MCF 10A (cell line): ENCODE data around the gene COG5. TPM values are rescaled to one million over a fixed set of nuclear protein-coding genes. Genes with fewer than 3 reads are reported as not detected.

ENCODE experiments used
- BruUV-seq: library from RNA; stranded (reverse); fragments of 400-500 nt; replicated peaks from 2 replicates; lab custom pipeline; 2021; lab: Mats Ljungman, UMichigan
- CTCF ChIA-PET: fragments of 300-600 bp; sonication (Branson Sonifier 250); formaldehyde crosslinking; extraction: SDS; loops from one replicate; lab custom pipeline; 2021; ENCODE audit warnings: antibody characterized with exemption, inconsistent platforms; lab: Yijun Ruan, JAX
- POLR2A ChIA-PET: fragments of 300-600, 350-650 bp; sonication (Branson Sonifier 250); formaldehyde crosslinking; extraction: SDS; loops from one replicate; lab custom pipeline; 2020; ENCODE audit warnings: antibody characterized with exemption, inconsistent platforms; lab: Yijun Ruan, JAX
- DNase-seq: peaks from one replicate; pipeline ENCODE4 v3.0.0-alpha.2; 2018; ENCODE audit not compliant: unreplicated experiment
- H3K27ac Mint-ChIP-seq: one replicate; pipeline ENCODE4 v1.8.0; 2022; ENCODE audit warnings: mild to moderate bottlenecking, low read depth, mixed read lengths; ENCODE audit not compliant: unreplicated experiment
- H3K27me3 Mint-ChIP-seq: one replicate; pipeline ENCODE4 v1.8.0; 2022; ENCODE audit warnings: mixed read lengths; ENCODE audit not compliant: insufficient read depth, unreplicated experiment
- H3K36me3 Mint-ChIP-seq: one replicate; pipeline ENCODE4 v1.8.0; 2022; ENCODE audit warnings: mild to moderate bottlenecking, moderate library complexity, mixed read lengths; ENCODE audit not compliant: insufficient read depth, unreplicated experiment
- H3K4me1 Mint-ChIP-seq: one replicate; pipeline ENCODE4 v1.8.0; 2022; ENCODE audit warnings: mixed read lengths; ENCODE audit not compliant: insufficient read depth, unreplicated experiment
- H3K4me3 Mint-ChIP-seq: one replicate; pipeline ENCODE4 v1.8.0; 2022; ENCODE audit warnings: mild to moderate bottlenecking, moderate library complexity, mixed read lengths; ENCODE audit not compliant: unreplicated experiment
- H3K9me3 Mint-ChIP-seq: one replicate; pipeline ENCODE4 v1.8.0; 2022; ENCODE audit warnings: mixed read lengths; ENCODE audit not compliant: unreplicated experiment
- intact Hi-C: fragments of 100-400 bp; cut with micrococcal nuclease; formaldehyde crosslinking; loops from 2 replicates; pipeline ENCODE4 v1.14.1; 2022
- total RNA-seq: library from RNA; stranded (reverse); gene quantifications from 2 replicates; pipeline ENCODE4 v1.2.3, GENCODE V29; 2022
- TF ChIP-seq, protein P1 (sequence below): fragments of 200-600 bp; IDR thresholded peaks from one replicate; pipeline ENCODE4 v1.8.0; 2022; ENCODE audit warnings: antibody characterized with exemption, mild to moderate bottlenecking; ENCODE audit not compliant: unreplicated experiment

The COG5 gene
- total RNA-seq, 1 experiment from 2014 or later, result 40.3 TPM

DNA sequence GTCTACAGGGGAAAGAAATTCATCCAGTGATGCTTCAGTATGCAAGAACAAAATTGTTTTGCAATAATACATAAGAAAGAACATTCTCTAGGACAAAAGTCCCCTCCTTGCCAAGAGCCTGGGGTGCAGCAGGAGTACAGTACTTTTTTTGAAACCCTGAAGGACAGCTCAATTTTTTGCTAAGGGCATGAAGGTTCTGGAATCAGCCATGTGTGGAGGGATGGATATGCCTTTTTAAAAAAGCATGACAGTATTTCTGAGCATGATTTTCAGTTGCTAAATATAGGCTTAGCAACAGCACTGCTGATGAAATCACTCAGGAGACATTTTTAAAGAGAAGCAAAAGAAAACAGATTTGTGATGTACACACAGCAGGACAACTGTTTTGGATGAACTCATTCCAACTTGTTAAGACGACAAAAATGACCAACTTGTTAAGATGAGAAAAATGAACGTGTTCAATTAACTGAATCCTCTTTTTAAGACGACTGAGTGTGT lies 355.6 kb downstream of the COG5 start:
- TF ChIP-seq, protein P1, sequence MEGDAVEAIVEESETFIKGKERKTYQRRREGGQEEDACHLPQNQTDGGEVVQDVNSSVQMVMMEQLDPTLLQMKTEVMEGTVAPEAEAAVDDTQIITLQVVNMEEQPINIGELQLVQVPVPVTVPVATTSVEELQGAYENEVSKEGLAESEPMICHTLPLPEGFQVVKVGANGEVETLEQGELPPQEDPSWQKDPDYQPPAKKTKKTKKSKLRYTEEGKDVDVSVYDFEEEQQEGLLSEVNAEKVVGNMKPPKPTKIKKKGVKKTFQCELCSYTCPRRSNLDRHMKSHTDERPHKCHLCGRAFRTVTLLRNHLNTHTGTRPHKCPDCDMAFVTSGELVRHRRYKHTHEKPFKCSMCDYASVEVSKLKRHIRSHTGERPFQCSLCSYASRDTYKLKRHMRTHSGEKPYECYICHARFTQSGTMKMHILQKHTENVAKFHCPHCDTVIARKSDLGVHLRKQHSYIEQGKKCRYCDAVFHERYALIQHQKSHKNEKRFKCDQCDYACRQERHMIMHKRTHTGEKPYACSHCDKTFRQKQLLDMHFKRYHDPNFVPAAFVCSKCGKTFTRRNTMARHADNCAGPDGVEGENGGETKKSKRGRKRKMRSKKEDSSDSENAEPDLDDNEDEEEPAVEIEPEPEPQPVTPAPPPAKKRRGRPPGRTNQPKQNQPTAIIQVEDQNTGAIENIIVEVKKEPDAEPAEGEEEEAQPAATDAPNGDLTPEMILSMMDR, result no peak
- CTCF ChIA-PET, result interaction anchor here (0.6 to 1.2 kb wide), 4 partner anchors 14 to 537 kb away, joined by 3 to 4 read pairs (median 3); no protein-coding TSS in a partner anchor
- peaks cover 54% of the 10 kb centered on the region for H3K36me3 Mint-ChIP-seq
- H3K9me3 Mint-ChIP-seq, result no peaks in the 10 kb centered on the region
- no peaks in the 10 kb centered on the region for H3K4me1 Mint-ChIP-seq
- no peak overlapping the region for H3K27ac Mint-ChIP-seq
- no peaks in the 10 kb centered on the region for H3K27me3 Mint-ChIP-seq
- POLR2A ChIA-PET, result no interaction called here
- no peak overlapping the region for H3K4me3 Mint-ChIP-seq
- no peak for DNase-seq
- BruUV-seq, result no TSS peak
- intact Hi-C loops, result loop anchor here (10.0 kb wide), 1 partner anchor 257 kb away; no protein-coding TSS in a partner anchor

DNA sequence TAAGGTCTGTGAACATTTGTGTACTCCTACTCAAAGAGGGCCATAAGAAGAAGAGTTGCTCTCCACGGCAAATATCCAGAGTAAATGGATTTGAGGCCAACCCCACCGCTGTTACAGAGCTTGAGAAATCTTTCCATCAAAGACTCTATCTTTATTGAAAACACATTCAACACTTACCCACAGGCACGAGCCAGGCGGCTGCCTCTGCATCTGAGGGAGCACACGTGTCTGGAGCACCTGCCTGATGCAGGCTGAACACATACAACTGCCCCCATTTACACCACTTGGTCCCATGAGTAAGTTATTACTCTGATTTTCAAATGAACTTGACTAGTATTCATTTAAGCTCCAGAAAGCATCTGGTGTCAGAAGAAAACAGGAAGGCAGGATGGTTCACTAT lies 356.3 kb downstream of the COG5 start:
- BruUV-seq, result no TSS peak
- ChIA-PET POLR2A (interaction anchor here (0.6 to 2.0 kb wide), 2 partner anchors 38 to 299 kb away, joined by 3 to 6 read pairs; no protein-coding TSS in a partner anchor), CTCF (interaction anchor here (0.6 to 0.8 kb wide), 2 partner anchors 108 to 520 kb away, joined by 3 to 4 read pairs; no protein-coding TSS in a partner anchor)
- DNase-seq, result no peak
- Mint-ChIP-seq H3K4me1 (no peaks in the 10 kb centered on the region), H3K9me3 (no peaks in the 10 kb centered on the region), H3K36me3 (peaks cover 60% of the 10 kb centered on the region), H3K4me3 (no peak overlapping the region), H3K27me3 (no peaks in the 10 kb centered on the region), H3K27ac (no peak overlapping the region)
- TF ChIP-seq, protein P1, result no peak
- intact Hi-C loops, result loop anchor here (10.0 kb wide), 1 partner anchor 257 kb away; no protein-coding TSS in a partner anchor

DNA sequence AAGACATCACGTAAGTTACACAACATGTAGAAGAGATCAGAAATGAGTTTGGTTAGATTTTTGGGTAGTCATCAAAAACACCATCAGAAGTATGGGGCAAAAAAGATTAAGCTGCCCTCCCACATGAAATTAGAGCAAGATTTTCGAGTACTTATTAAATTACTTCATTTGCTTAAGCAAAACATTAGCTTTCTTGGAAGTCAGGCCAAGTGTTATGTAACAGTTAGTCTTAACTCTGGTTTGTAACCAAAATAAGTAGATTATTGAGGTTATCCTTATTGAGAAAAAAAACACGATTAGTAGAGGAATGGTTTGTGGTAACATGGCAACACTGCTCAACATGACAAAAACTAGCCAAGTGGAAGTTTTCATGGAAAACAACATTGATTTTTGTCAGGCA lies 357.0 kb downstream of the COG5 start:
- Mint-ChIP-seq H3K27me3 (no peaks in the 10 kb centered on the region), H3K4me3 (no peak overlapping the region), H3K9me3 (no peaks in the 10 kb centered on the region), H3K36me3 (peaks cover 65% of the 10 kb centered on the region), H3K4me1 (no peaks in the 10 kb centered on the region), H3K27ac (no peak overlapping the region)
- POLR2A ChIA-PET, result interaction anchor here (0.6 to 2.0 kb wide), 2 partner anchors 37 to 652 kb away, joined by 4 to 6 read pairs; no protein-coding TSS in a partner anchor
- DNase-seq, result no peak
- no TSS peak for BruUV-seq
- TF ChIP-seq, protein P1, result no peak
- CTCF ChIA-PET, result interaction anchor here (0.8 kb wide), 1 partner anchor 521 kb away, joined by 3 read pairs; no protein-coding TSS in a partner anchor
- intact Hi-C loops, result loop anchor here (10.0 kb wide), 1 partner anchor 258 kb away; no protein-coding TSS in a partner anchor

DNA sequence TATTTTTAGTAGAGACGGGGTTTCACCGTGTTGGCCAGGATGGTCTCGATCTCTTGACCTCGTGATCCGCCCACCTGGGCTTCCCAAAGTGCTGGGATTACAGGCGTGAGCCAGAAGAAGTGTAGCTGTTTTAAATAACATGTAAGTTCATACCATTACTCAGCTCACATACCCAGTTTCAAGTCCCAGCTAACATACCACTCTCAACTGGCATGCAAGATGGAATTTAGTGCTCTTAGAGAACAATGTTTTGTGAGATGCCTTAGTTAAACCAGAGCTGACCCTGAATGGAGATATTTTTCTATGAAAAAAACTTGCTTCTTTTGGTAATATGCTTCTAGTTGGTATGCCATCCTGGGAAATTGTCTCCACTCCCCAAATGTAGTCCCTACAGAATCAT lies 357.6 kb downstream of the COG5 start:
- no peak for DNase-seq
- CTCF ChIA-PET, result interaction anchor here (0.6 kb wide), 1 partner anchor 265 kb away, joined by 3 read pairs; no protein-coding TSS in a partner anchor
- intact Hi-C loops, result loop anchor here (10.0 kb wide), 1 partner anchor 259 kb away; no protein-coding TSS in a partner anchor
- no peaks in the 10 kb centered on the region for H3K4me1 Mint-ChIP-seq
- no peak overlapping the region for H3K27ac Mint-ChIP-seq
- H3K36me3 Mint-ChIP-seq, result peaks cover 71% of the 10 kb centered on the region
- no peaks in the 10 kb centered on the region for H3K27me3 Mint-ChIP-seq
- POLR2A ChIA-PET, result interaction anchor here (2.0 kb wide), 1 partner anchor 36 kb away, joined by 6 read pairs; no protein-coding TSS in a partner anchor
- no peaks in the 10 kb centered on the region for H3K9me3 Mint-ChIP-seq
- TF ChIP-seq, protein P1, result no peak
- BruUV-seq, result no TSS peak
- H3K4me3 Mint-ChIP-seq, result no peak overlapping the region
